ENCODE measurements around the gene ARHGEF33.

Gene ARHGEF33

DNA sequence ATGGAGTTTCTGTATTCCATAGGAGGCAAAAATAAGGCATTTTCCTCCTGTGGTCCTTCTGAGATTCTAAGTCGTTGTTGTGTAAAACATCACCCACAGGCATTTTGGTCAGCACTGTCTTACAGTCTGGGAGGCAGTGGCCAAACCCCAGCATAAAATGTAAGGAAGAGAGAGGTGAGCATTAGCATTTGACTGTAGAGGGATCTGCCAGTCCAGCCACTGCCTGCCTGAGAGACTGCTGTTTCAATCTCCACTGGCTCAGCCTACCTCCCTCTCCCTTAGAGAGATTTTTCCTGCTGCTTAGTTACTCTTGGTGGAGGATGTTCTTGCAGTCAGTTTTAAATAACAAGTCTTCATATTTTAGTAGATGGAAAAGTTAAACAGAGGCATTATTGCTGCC is 77.0 kb downstream of the ARHGEF33 start:
- no peak for TF ChIP-seq TAF1 (IDR thresholded peaks at IDR 0.05; ENCODE audit: low read depth, low read length)
- TF ChIP-seq PAX5 (IDR thresholded peaks at IDR 0.05; ENCODE audit: insufficient read depth, low read length, severe bottlenecking), result no peak
- no peak for TF ChIP-seq SPI1 (IDR thresholded peaks at IDR 0.05; ENCODE audit: low read depth, low read length)
- TF ChIP-seq POLR2AphosphoS5 (IDR thresholded peaks at IDR 0.05; ENCODE audit: low read depth, low read length), result no peak
- no peak for TF ChIP-seq POU2F2 (IDR thresholded peaks at IDR 0.05; ENCODE audit: low read depth, low read length)
- no peak for TF ChIP-seq POLR2A (IDR thresholded peaks at IDR 0.05; ENCODE audit: low read depth, low read length)
- FAIRE-seq (no peak), DNase-seq (ENCODE audit: insufficient read length, low spot score) (no peak)

DNA sequence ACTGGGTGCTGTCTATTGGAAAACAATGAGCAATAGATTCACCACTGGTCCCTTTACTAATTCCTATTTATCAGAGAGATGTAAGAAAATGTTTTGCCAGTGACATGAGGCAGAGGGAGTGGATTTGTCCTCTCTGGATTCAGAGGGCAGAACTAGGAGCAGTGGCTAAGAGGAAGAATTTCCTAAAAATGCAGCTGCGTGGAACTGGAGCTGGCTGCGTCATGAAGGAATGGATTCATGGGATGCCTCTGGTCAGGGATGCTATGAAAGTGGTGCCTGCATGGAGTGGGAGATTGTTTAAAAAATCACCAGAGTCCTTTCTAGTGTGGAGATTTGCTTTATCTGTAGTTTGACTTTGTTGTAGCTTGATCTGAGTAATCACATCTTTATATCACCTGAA is 78.3 kb downstream of the ARHGEF33 start:
- TF ChIP-seq POU2F2 (IDR thresholded peaks at IDR 0.05; ENCODE audit: low read depth, low read length), result no peak
- no peak for TF ChIP-seq POLR2AphosphoS5 (IDR thresholded peaks at IDR 0.05; ENCODE audit: low read depth, low read length)
- no peak for TF ChIP-seq PAX5 (IDR thresholded peaks at IDR 0.05; ENCODE audit: insufficient read depth, low read length, severe bottlenecking)
- DNase-seq (ENCODE audit: insufficient read length, low spot score) (no peak), FAIRE-seq (no peak)

- TF ChIP-seq TAF1 (IDR thresholded peaks at IDR 0.05; ENCODE audit: low read depth, low read length), result no peak
- no peak for TF ChIP-seq PAX5 (IDR thresholded peaks at IDR 0.05; ENCODE audit: insufficient read depth, low read length, severe bottlenecking)
- no peak for TF ChIP-seq POLR2A (IDR thresholded peaks at IDR 0.05; ENCODE audit: low read depth, low read length)
- no peak for TF ChIP-seq SPI1 (IDR thresholded peaks at IDR 0.05; ENCODE audit: low read depth, low read length)
- no peak for TF ChIP-seq POLR2AphosphoS5 (IDR thresholded peaks at IDR 0.05; ENCODE audit: low read depth, low read length)
- no peak for TF ChIP-seq POU2F2 (IDR thresholded peaks at IDR 0.05; ENCODE audit: low read depth, low read length)
- FAIRE-seq (no peak), DNase-seq (ENCODE audit: insufficient read length, low spot score) (no peak)
Observed at GRCh38 chr2:38971377-38971776, 81.7 kb downstream of the ARHGEF33 start.

DNA sequence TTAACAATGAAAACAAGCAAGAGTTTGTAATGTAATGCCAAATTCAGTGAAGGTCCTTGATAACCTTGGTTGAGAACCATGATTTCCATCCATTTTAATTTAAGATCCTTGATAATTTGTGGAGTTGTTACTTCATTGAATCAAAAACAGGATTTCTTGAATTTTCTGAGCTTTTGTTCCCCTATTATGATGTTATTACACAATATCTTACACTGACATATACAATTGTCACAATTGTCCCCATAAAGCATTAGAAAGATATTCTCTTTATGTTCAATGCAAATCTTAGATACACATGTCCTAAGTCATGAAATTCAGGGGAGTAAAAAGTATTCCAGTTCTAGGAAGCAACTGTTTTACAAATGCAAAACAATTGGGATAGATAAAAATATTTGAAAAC is 83.6 kb downstream of the ARHGEF33 start:
- TF ChIP-seq TAF1 (IDR thresholded peaks at IDR 0.05; ENCODE audit: low read depth, low read length) (no peak), POLR2A (IDR thresholded peaks at IDR 0.05; ENCODE audit: low read depth, low read length) (no peak), POLR2AphosphoS5 (IDR thresholded peaks at IDR 0.05; ENCODE audit: low read depth, low read length) (no peak), POU2F2 (IDR thresholded peaks at IDR 0.05; ENCODE audit: low read depth, low read length) (no peak), SPI1 (IDR thresholded peaks at IDR 0.05; ENCODE audit: low read depth, low read length) (no peak), PAX5 (IDR thresholded peaks at IDR 0.05; ENCODE audit: insufficient read depth, low read length, severe bottlenecking) (no peak)
- FAIRE-seq, result no peak

GRCh38 chr2:38975042-38975441 is 85.4 kb downstream of the ARHGEF33 start:
- DNase-seq (ENCODE audit: insufficient read length, low spot score), result no peak
- no peak for FAIRE-seq
- TF ChIP-seq PAX5 (IDR thresholded peaks at IDR 0.05; ENCODE audit: insufficient read depth, low read length, severe bottlenecking), result no peak
- TF ChIP-seq POLR2A (IDR thresholded peaks at IDR 0.05; ENCODE audit: low read depth, low read length), result no peak
- no peak for TF ChIP-seq POU2F2 (IDR thresholded peaks at IDR 0.05; ENCODE audit: low read depth, low read length)
- no peak for TF ChIP-seq POLR2AphosphoS5 (IDR thresholded peaks at IDR 0.05; ENCODE audit: low read depth, low read length)
- TF ChIP-seq TAF1 (IDR thresholded peaks at IDR 0.05; ENCODE audit: low read depth, low read length), result no peak
- TF ChIP-seq SPI1 (IDR thresholded peaks at IDR 0.05; ENCODE audit: low read depth, low read length), result no peak

More for the DNA sequence above, 83.6 kb downstream of the ARHGEF33 start:
- DNase-seq (ENCODE audit: insufficient read length, low spot score), result no peak

- no peak for TF ChIP-seq POU2F2 (IDR thresholded peaks at IDR 0.05; ENCODE audit: low read depth, low read length)
- no peak for TF ChIP-seq TAF1 (IDR thresholded peaks at IDR 0.05; ENCODE audit: low read depth, low read length)
- TF ChIP-seq PAX5 (IDR thresholded peaks at IDR 0.05; ENCODE audit: insufficient read depth, low read length, severe bottlenecking), result no peak
- no peak for TF ChIP-seq POLR2A (IDR thresholded peaks at IDR 0.05; ENCODE audit: low read depth, low read length)
- TF ChIP-seq SPI1 (IDR thresholded peaks at IDR 0.05; ENCODE audit: low read depth, low read length), result no peak
- no peak for TF ChIP-seq POLR2AphosphoS5 (IDR thresholded peaks at IDR 0.05; ENCODE audit: low read depth, low read length)
- DNase-seq (ENCODE audit: insufficient read length, low spot score), result no peak
- no peak for FAIRE-seq
Observed at GRCh38 chr2:38977047-38977446, 87.4 kb downstream of the ARHGEF33 start.

DNA sequence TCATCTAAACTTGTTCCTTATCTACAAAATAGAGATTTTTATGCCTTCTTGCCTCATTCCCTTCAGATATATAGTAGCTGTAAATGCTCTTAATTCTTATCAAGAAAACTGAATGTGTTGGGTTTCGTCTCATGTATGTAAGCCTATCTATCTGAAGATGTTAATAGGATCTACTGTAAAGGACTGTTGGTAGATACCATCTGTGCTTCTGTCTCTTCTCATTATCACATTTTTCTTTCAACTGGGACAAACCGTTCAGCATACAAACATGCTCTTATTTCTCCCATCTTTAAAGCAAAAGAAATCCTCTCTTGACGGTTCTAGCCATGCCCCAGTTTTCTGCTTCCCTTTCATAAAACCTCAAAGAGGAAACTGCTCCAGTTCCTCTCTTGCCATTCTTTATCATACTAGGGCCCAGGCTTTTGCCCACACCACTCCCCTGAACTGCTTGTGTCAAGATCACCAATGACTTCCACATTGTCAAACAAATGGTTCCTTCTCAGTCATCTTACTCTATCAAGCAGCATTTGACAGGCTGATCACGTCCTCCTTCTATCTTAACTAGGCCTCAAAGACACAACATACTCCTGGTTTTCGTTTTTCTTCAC is 88.7 kb downstream of the ARHGEF33 start:
- no peak for TF ChIP-seq PAX5 (IDR thresholded peaks at IDR 0.05; ENCODE audit: insufficient read depth, low read length, severe bottlenecking)
- no peak for TF ChIP-seq TAF1 (IDR thresholded peaks at IDR 0.05; ENCODE audit: low read depth, low read length)
- no peak for TF ChIP-seq SPI1 (IDR thresholded peaks at IDR 0.05; ENCODE audit: low read depth, low read length)
- no peak for TF ChIP-seq POLR2AphosphoS5 (IDR thresholded peaks at IDR 0.05; ENCODE audit: low read depth, low read length)
- no peak for TF ChIP-seq POLR2A (IDR thresholded peaks at IDR 0.05; ENCODE audit: low read depth, low read length)
- TF ChIP-seq POU2F2 (IDR thresholded peaks at IDR 0.05; ENCODE audit: low read depth, low read length), result no peak
- DNase-seq (ENCODE audit: insufficient read length, low spot score) (no peak), FAIRE-seq (no peak)

GRCh38 chr2:38978908-38979307 is 89.2 kb downstream of the ARHGEF33 start:
- no peak for FAIRE-seq
- TF ChIP-seq SPI1 (IDR thresholded peaks at IDR 0.05; ENCODE audit: low read depth, low read length) (no peak), PAX5 (IDR thresholded peaks at IDR 0.05; ENCODE audit: insufficient read depth, low read length, severe bottlenecking) (no peak), POU2F2 (IDR thresholded peaks at IDR 0.05; ENCODE audit: low read depth, low read length) (no peak), TAF1 (IDR thresholded peaks at IDR 0.05; ENCODE audit: low read depth, low read length) (no peak)
- DNase-seq (ENCODE audit: insufficient read length, low spot score), result no peak

GRCh38 chr2:38981003-38981669 is 91.5 kb downstream of the ARHGEF33 start:
- no peak for TF ChIP-seq PAX5 (IDR thresholded peaks at IDR 0.05; ENCODE audit: insufficient read depth, low read length, severe bottlenecking)
- no peak for TF ChIP-seq POLR2AphosphoS5 (IDR thresholded peaks at IDR 0.05; ENCODE audit: low read depth, low read length)
- TF ChIP-seq POU2F2 (IDR thresholded peaks at IDR 0.05; ENCODE audit: low read depth, low read length), result no peak
- TF ChIP-seq TAF1 (IDR thresholded peaks at IDR 0.05; ENCODE audit: low read depth, low read length), result no peak
- TF ChIP-seq POLR2A (IDR thresholded peaks at IDR 0.05; ENCODE audit: low read depth, low read length), result no peak
- TF ChIP-seq SPI1 (IDR thresholded peaks at IDR 0.05; ENCODE audit: low read depth, low read length), result no peak
- DNase-seq (ENCODE audit: insufficient read length, low spot score), result no peak
- FAIRE-seq, result no peak
